D721Med (cell line): ENCODE results near the gene APOO.

Experiments used
- DNase-seq: peaks from one replicate; pipeline ENCODE4 v3.0.0; 2011; ENCODE audit warnings: low spot score; ENCODE audit not compliant: insufficient read length
- FAIRE-seq: peaks from 2 replicates; lab custom pipeline; 2011; peaks lifted over from hg19 to GRCh38; lab: Jason Lieb, UNC
- CTCF ChIP-seq: IDR thresholded peaks from 2 replicates; pipeline ENCODE4 v1.5.1; 2012; ENCODE audit warnings: mild to moderate bottlenecking, control low read depth; ENCODE audit not compliant: insufficient read depth; ENCODE audit errors: missing control alignments

Gene APOO

GRCh38 chrX:23851544-23851943 lies 56.2 kb downstream of the APOO start:
- FAIRE-seq: no peak
- TF ChIP-seq CTCF: no peak
- no peak for DNase-seq

- no peak for FAIRE-seq
- TF ChIP-seq CTCF: no peak
- DNase-seq: no peak
Measured at GRCh38 chrX:23849241-23849640, 58.5 kb downstream of the APOO start.

- DNase-seq: no peak
- TF ChIP-seq CTCF: no peak
- FAIRE-seq: no peak
Measured at GRCh38 chrX:23845351-23845817, 62.4 kb downstream of the APOO start.

GRCh38 chrX:23844502-23845138 lies 63.1 kb downstream of the APOO start:
- no peak for DNase-seq

GRCh38 chrX:23841847-23842522 lies 65.8 kb downstream of the APOO start:
- TF ChIP-seq CTCF: no peak
- FAIRE-seq (no peak), DNase-seq (no peak)

More at GRCh38 chrX:23844502-23845138, 63.1 kb downstream of the APOO start:
- FAIRE-seq: no peak
- no peak for TF ChIP-seq CTCF

- no peak for FAIRE-seq
- TF ChIP-seq CTCF: no peak
- no peak for DNase-seq
Measured at GRCh38 chrX:23840674-23841073, 67.1 kb downstream of the APOO start.

GRCh38 chrX:23838953-23839352 lies 68.8 kb downstream of the APOO start:
- no peak for DNase-seq
- no peak for FAIRE-seq
- TF ChIP-seq CTCF: no peak
